OCI-LY1 (cell line): ENCODE measurements around the gene RPL22L1.
"Not testable (repeated sequence)": the region's sequence is repeated elsewhere in the genome, so short reads cannot be mapped to it uniquely, and the experiment has no call there.

ENCODE experiments used
- CTCF ChIP-seq: fragments of 200-600 bp; sonication (generic), shearing (Covaris generic); IDR thresholded peaks from 2 replicates; pipeline ENCODE4 v1.5.1; 2017; ENCODE audit warnings: mild to moderate bottlenecking, antibody characterized with exemption, low read length, moderate library complexity, mixed read lengths
- EZH2 ChIP-seq: fragments of 200-600 bp; sonication (generic), shearing (Covaris generic); IDR thresholded peaks from 2 replicates; pipeline ENCODE4 v1.8.0; 2017; ENCODE audit warnings: borderline replicate concordance, mixed run types, mild to moderate bottlenecking, antibody characterized with exemption, low read length, moderate library complexity, mixed read lengths

- TF ChIP-seq CTCF, EZH2: not testable (repeated sequence)
Measured at GRCh38 chr3:170878688-170879087, 8.7 kb upstream of the RPL22L1 start.
